ELF-1 (cell line): Measurements from ENCODE around the gene IFT81.
"Not testable (repeated sequence)": the region's sequence is repeated elsewhere in the genome, so short reads cannot be mapped to it uniquely, and the experiment has no call there.

ENCODE experiments used
- DNase-seq: peaks from one replicate; pipeline ENCODE4 v3.0.0-alpha.2; 2016; ENCODE audit warnings: low read depth, low spot score

Gene IFT81

GRCh38 chr12:110124269-110124995 is at the start of gene IFT81:
TSS of gene IFT81 (plus strand) at chr12:110124357. CDS start at chr12:110127381, 3,024 bp downstream.
- peak; percentile 93 for DNase-seq

- no peak for DNase-seq
These were observed 48.3 kb upstream of the IFT81 start for GRCh38 chr12:110075880-110076279.

GRCh38 chr12:110077800-110078199 is 46.4 kb upstream of the IFT81 start:
- no peak for DNase-seq

- DNase-seq = no peak
These were observed 44.4 kb upstream of the IFT81 start for GRCh38 chr12:110079477-110080400.

GRCh38 chr12:110080410-110080809 is 43.7 kb upstream of the IFT81 start:
- DNase-seq = no peak

- DNase-seq = no peak
These were observed 39.7 kb upstream of the IFT81 start for GRCh38 chr12:110084314-110085015.

- DNase-seq = not testable (repeated sequence)
These were observed 35.9 kb upstream of the IFT81 start for GRCh38 chr12:110088216-110088615.

- DNase-seq = no peak
These were observed 35.2 kb upstream of the IFT81 start for GRCh38 chr12:110088936-110089335.

- no peak for DNase-seq
These were observed 33.7 kb upstream of the IFT81 start for GRCh38 chr12:110090266-110091135.

- no peak for DNase-seq
These were observed 32.9 kb upstream of the IFT81 start for GRCh38 chr12:110091136-110091711.

- DNase-seq = no peak
These were observed 30.4 kb upstream of the IFT81 start for GRCh38 chr12:110093631-110094311.

GRCh38 chr12:110100315-110100970 is 23.7 kb upstream of the IFT81 start:
- peak; percentile 83 for DNase-seq

- peak; percentile 91 for DNase-seq
These were observed 21.9 kb upstream of the IFT81 start for GRCh38 chr12:110102255-110102654.

- no peak for DNase-seq
These were observed 19.7 kb upstream of the IFT81 start for GRCh38 chr12:110104188-110105094.

- DNase-seq = no peak
These were observed 19.0 kb upstream of the IFT81 start for GRCh38 chr12:110105159-110105558.

- no peak for DNase-seq
These were observed 18.2 kb upstream of the IFT81 start for GRCh38 chr12:110105986-110106385.

GRCh38 chr12:110107369-110108281 is 16.5 kb upstream of the IFT81 start:
- DNase-seq = no peak
